ENCODE data around the gene DIPK1A. TPM values are rescaled to one million over a fixed set of nuclear protein-coding genes. Genes with fewer than 3 reads are reported as not detected.

The DIPK1A gene
- total RNA-seq, 1 donor from 2014 or later: 16.0 TPM

GRCh38 chr1:92921031-92922023, 39.9 kb downstream of the DIPK1A start:
- peaks cover 7% of the 10 kb centered on the region for H3K9me3 Mint-ChIP-seq
- peaks cover 53% of the 10 kb centered on the region for H3K4me1 Mint-ChIP-seq
- no peak for DNase-seq
- H3K4me3 Mint-ChIP-seq: no peak overlapping the region
- intact Hi-C loops (cut with micrococcal nuclease): loop anchor here (2.0 kb wide), 1 partner anchor 13 kb away; no protein-coding TSS in a partner anchor
- H3K27ac Mint-ChIP-seq: peak overlapping the region; percentile 4
- POLR2A ChIA-PET: no interaction called here
- peaks cover 38% of the 10 kb centered on the region for H3K36me3 Mint-ChIP-seq (ENCODE audit: low read depth)
- ATAC-seq (ENCODE audit: low read depth): no peak
- H3K27me3 Mint-ChIP-seq: no peaks in the 10 kb centered on the region
- CTCF ChIA-PET: interaction anchor here (0.6 kb wide), 1 partner anchor 41 kb away, joined by 3 read pairs; no protein-coding TSS in a partner anchor
- TF ChIP-seq CTCF (IDR thresholded peaks at IDR 0.05): no peak

DNA sequence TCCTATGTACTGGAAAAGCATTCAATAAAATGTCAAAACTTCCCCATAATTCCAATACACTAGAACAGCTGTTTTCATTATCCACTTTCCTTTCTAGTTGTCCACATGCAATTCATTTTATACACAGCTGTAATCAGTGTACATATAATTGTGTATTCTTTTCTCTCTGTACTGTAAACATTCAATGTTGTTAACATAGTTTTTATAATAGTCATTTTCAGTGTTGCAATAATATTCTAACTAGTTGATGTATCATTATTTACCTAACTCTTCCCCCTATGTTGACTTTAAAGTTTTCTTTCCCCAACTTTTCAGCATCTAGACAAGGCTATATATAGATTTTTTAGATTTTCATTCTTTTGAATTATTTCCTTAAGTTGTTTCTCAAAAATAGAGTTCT, 44.4 kb downstream of the DIPK1A start:
- H3K27ac Mint-ChIP-seq: no peak overlapping the region
- ChIA-PET CTCF (no interaction called here), POLR2A (no interaction called here)
- H3K4me3 Mint-ChIP-seq: no peak overlapping the region
- no peak for DNase-seq
- no peak for ATAC-seq (ENCODE audit: low read depth)
- peaks cover 7% of the 10 kb centered on the region for H3K9me3 Mint-ChIP-seq
- H3K27me3 Mint-ChIP-seq: no peaks in the 10 kb centered on the region
- peaks cover 59% of the 10 kb centered on the region for H3K4me1 Mint-ChIP-seq
- no peak for TF ChIP-seq CTCF (IDR thresholded peaks at IDR 0.05)
- peaks cover 39% of the 10 kb centered on the region for H3K36me3 Mint-ChIP-seq (ENCODE audit: low read depth)
- intact Hi-C loops (cut with micrococcal nuclease): loop anchor here (2.0 to 5.0 kb wide), 2 partner anchors 14 to 35 kb away; no protein-coding TSS in a partner anchor

- ATAC-seq (ENCODE audit: low read depth) (no peak), DNase-seq (no peak)
- peaks cover 35% of the 10 kb centered on the region for H3K36me3 Mint-ChIP-seq (ENCODE audit: low read depth)
- no peak overlapping the region for H3K4me3 Mint-ChIP-seq
- peaks cover 4% of the 10 kb centered on the region for H3K9me3 Mint-ChIP-seq
- peaks cover 54% of the 10 kb centered on the region for H3K4me1 Mint-ChIP-seq
- intact Hi-C loops (cut with micrococcal nuclease): loop anchor here (5.0 kb wide), 1 partner anchor 37 kb away; no protein-coding TSS in a partner anchor
- ChIA-PET CTCF (interaction anchor here (0.9 kb wide), 1 partner anchor 45 kb away, joined by 3 read pairs; no protein-coding TSS in a partner anchor), POLR2A (interaction anchor here (0.7 kb wide), 1 partner anchor 21 kb away, joined by 9 read pairs; no protein-coding TSS in a partner anchor)
- no peak for TF ChIP-seq CTCF (IDR thresholded peaks at IDR 0.05)
- no peaks in the 10 kb centered on the region for H3K27me3 Mint-ChIP-seq
- no peak overlapping the region for H3K27ac Mint-ChIP-seq
Measured at GRCh38 chr1:92915547-92915946, 45.7 kb downstream of the DIPK1A start.

GRCh38 chr1:92913093-92913819, 48.0 kb downstream of the DIPK1A start:
- H3K4me3 Mint-ChIP-seq: no peak overlapping the region
- ATAC-seq (ENCODE audit: low read depth): no peak
- intact Hi-C loops (cut with micrococcal nuclease): loop anchor here (2.0 to 5.0 kb wide), 3 partner anchors 36 to 56 kb away; partner anchors contain the start of gene DIPK1A
- no peak for DNase-seq
- ChIA-PET POLR2A (interaction anchor here (1.3 to 1.7 kb wide), 2 partner anchors 47 to 49 kb away, joined by 5 to 9 read pairs; partner anchors contain the start of gene DIPK1A), CTCF (interaction anchor here (0.5 to 2.0 kb wide), 9 partner anchors 14 to 81 kb away, joined by 3 to 12 read pairs (median 4); partner anchors contain the start of gene DIPK1A)
- H3K36me3 Mint-ChIP-seq (ENCODE audit: low read depth): peaks cover 37% of the 10 kb centered on the region
- H3K9me3 Mint-ChIP-seq: no peaks in the 10 kb centered on the region
- H3K27ac Mint-ChIP-seq: no peak overlapping the region
- H3K27me3 Mint-ChIP-seq: no peaks in the 10 kb centered on the region
- no peak for TF ChIP-seq CTCF (IDR thresholded peaks at IDR 0.05)
- H3K4me1 Mint-ChIP-seq: peaks cover 51% of the 10 kb centered on the region
